Parathyroid adenoma (tissue), 2 donors: ENCODE measurements around the gene FBXW8.

ENCODE experiments used
- H2AFZ ChIP-seq: fragments of 300-600 bp; sonication (generic); one replicate; pipeline ENCODE4 v1.7.0; 2017; ENCODE audit warnings: antibody characterized with exemption, mild to moderate bottlenecking
- H3K27ac ChIP-seq: fragments of 300-600 bp; sonication (generic); one replicate; pipeline ENCODE4 v1.7.0; 2017
- H3K27me3 ChIP-seq: fragments of 300-600 bp; sonication (generic); one replicate; pipeline ENCODE4 v1.7.0; 2017; ENCODE audit warnings: low read length; ENCODE audit not compliant: control insufficient read depth, insufficient read depth
- H3K36me3 ChIP-seq: fragments of 300-600 bp; sonication (generic); one replicate; pipeline ENCODE4 v1.7.0; 2017; ENCODE audit warnings: low read length; ENCODE audit not compliant: control insufficient read depth, insufficient read depth
- H3K4me1 ChIP-seq: fragments of 300-600 bp; sonication (generic); one replicate; pipeline ENCODE4 v1.7.0; 2017; ENCODE audit warnings: control low read depth
- H3K4me2 ChIP-seq: fragments of 300-600 bp; sonication (generic); one replicate; pipeline ENCODE4 v1.7.0; 2017; ENCODE audit warnings: low read length
- H3K4me3 ChIP-seq: fragments of 300-600 bp; sonication (generic); one replicate; pipeline ENCODE4 v1.7.0; 2017; ENCODE audit warnings: low read depth, low read length
- H3K79me2 ChIP-seq: fragments of 300-600 bp; sonication (generic); one replicate; pipeline ENCODE4 v1.7.0; 2017; ENCODE audit warnings: control low read depth
- H3K9ac ChIP-seq: fragments of 300-600 bp; sonication (generic); one replicate; pipeline ENCODE4 v1.7.0; 2017; ENCODE audit warnings: mild to moderate bottlenecking
- H3K9me3 ChIP-seq: fragments of 300-600 bp; sonication (generic); one replicate; pipeline ENCODE4 v1.7.0; 2017; ENCODE audit warnings: low read length; ENCODE audit not compliant: control insufficient read depth
- CTCF ChIP-seq: fragments of 300-600 bp; sonication (generic); IDR thresholded peaks from one replicate; pipeline ENCODE4 v1.7.0; 2017; ENCODE audit warnings: antibody characterized with exemption, mild to moderate bottlenecking
- donor health status: primary hyperparathyroidism.

FBXW8 gene

GRCh38 chr12:116919247-116919661 lies 8.5 kb downstream of the FBXW8 start:
- Histone ChIP-seq H3K9ac (no peak overlapping the region), H3K4me3 (no peak overlapping the region)

GRCh38 chr12:116919706-116920485 lies 9.1 kb downstream of the FBXW8 start:
- Histone ChIP-seq H3K79me2 (peaks cover 11% of the 10 kb centered on the region), H2AFZ (no peak overlapping the region), H3K36me3 (no peaks in the 10 kb centered on the region), H3K4me2 (no peak overlapping the region), H3K27me3 (no peaks in the 10 kb centered on the region), H3K27ac (no peak overlapping the region), H3K4me3 (no peak overlapping the region), H3K9me3 (no peaks in the 10 kb centered on the region), H3K4me1 (no peaks in the 10 kb centered on the region), H3K9ac (no peak overlapping the region)
- TF ChIP-seq CTCF, result no peak

More at GRCh38 chr12:116919247-116919661, 8.5 kb downstream of the FBXW8 start:
- no peaks in the 10 kb centered on the region for H3K27me3 ChIP-seq
- no peaks in the 10 kb centered on the region for H3K36me3 ChIP-seq
- H3K4me2 ChIP-seq, result no peak overlapping the region
- no peak overlapping the region for H3K27ac ChIP-seq
- no peaks in the 10 kb centered on the region for H3K9me3 ChIP-seq
- TF ChIP-seq CTCF, result no peak
- H3K4me1 ChIP-seq, result no peaks in the 10 kb centered on the region
- peaks cover 11% of the 10 kb centered on the region for H3K79me2 ChIP-seq
- H2AFZ ChIP-seq, result no peak overlapping the region

- no peak for TF ChIP-seq CTCF
- H3K4me3 ChIP-seq, result no peak overlapping the region
Observed at GRCh38 chr12:116920939-116921338, 10.2 kb downstream of the FBXW8 start.

GRCh38 chr12:116922194-116922897 lies 11.6 kb downstream of the FBXW8 start:
- TF ChIP-seq CTCF, result no peak
- H3K79me2 ChIP-seq, result peaks cover 7% of the 10 kb centered on the region

More at GRCh38 chr12:116920939-116921338, 10.2 kb downstream of the FBXW8 start:
- Histone ChIP-seq H3K9me3 (no peaks in the 10 kb centered on the region), H3K27ac (no peak overlapping the region), H3K9ac (no peak overlapping the region), H3K4me2 (no peak overlapping the region), H3K4me1 (peaks cover 2% of the 10 kb centered on the region), H3K27me3 (no peaks in the 10 kb centered on the region), H3K36me3 (no peaks in the 10 kb centered on the region), H3K79me2 (peaks cover 11% of the 10 kb centered on the region), H2AFZ (no peak overlapping the region)

More at GRCh38 chr12:116922194-116922897, 11.6 kb downstream of the FBXW8 start:
- Histone ChIP-seq H3K4me3 (no peak overlapping the region), H3K4me2 (no peak overlapping the region), H3K4me1 (peaks cover 2% of the 10 kb centered on the region), H2AFZ (no peak overlapping the region), H3K27me3 (no peaks in the 10 kb centered on the region), H3K27ac (no peak overlapping the region), H3K9ac (no peak overlapping the region), H3K9me3 (no peaks in the 10 kb centered on the region), H3K36me3 (no peaks in the 10 kb centered on the region)
